Effector memory CD8-positive, alpha-beta T cell (primary cell): ENCODE results near the gene MYO1F.

Experiments
- ATAC-seq: fragments of 150-1000 bp; cut with Tn5 transposase; replicated peaks from 2 replicates; pipeline ENCODE4 v1.10.0; 2021; ENCODE audit warnings: mild to moderate bottlenecking, moderate library complexity
- DNase-seq, 3 experiments: peaks; one replicate each; pipeline ENCODE4 v3.0.0; 2021
- H3K27ac Mint-ChIP-seq, 2 donors: one replicate each; pipeline ENCODE4 v1.8.0; 2022; ENCODE audit warnings: mild to moderate bottlenecking in 2 of 2, mixed read lengths in 2 of 2, moderate library complexity in 2 of 2
- H3K27me3 Mint-ChIP-seq, 2 donors: one replicate each; pipeline ENCODE4 v1.8.0; 2022; ENCODE audit warnings: mixed read lengths in 2 of 2
- H3K36me3 Mint-ChIP-seq: one replicate; pipeline ENCODE4 v1.8.0; 2022; ENCODE audit warnings: mild to moderate bottlenecking, moderate library complexity, mixed read lengths; ENCODE audit not compliant: insufficient read depth
- H3K4me1 Mint-ChIP-seq, 2 donors: one replicate each; pipeline ENCODE4 v1.8.0; 2022; ENCODE audit warnings: low read depth in 2 of 2, mixed read lengths in 2 of 2
- H3K4me3 Mint-ChIP-seq, 2 donors: one replicate each; pipeline ENCODE4 v1.8.0; 2022; ENCODE audit warnings: mild to moderate bottlenecking in 2 of 2, mixed read lengths in 2 of 2, moderate library complexity in 2 of 2
- H3K9me3 Mint-ChIP-seq, 2 donors: one replicate each; pipeline ENCODE4 v1.8.0; 2022; ENCODE audit warnings: mixed read lengths in 2 of 2

Gene MYO1F

GRCh38 chr19:8485561-8486371 is 91.5 kb downstream of the MYO1F start:
- peak overlapping the region in 1 of 2 donors; percentile 93 for H3K27ac Mint-ChIP-seq
- no peaks in the 10 kb centered on the region for H3K9me3 Mint-ChIP-seq
- no peak for DNase-seq
- peaks cover 40 to 50% of the 10 kb centered on the region in 2 donors for H3K4me1 Mint-ChIP-seq
- no peaks in the 10 kb centered on the region for H3K27me3 Mint-ChIP-seq
- H3K4me3 Mint-ChIP-seq, result peak overlapping the region in 1 of 2 donors; percentile 30
- peaks cover 96% of the 10 kb centered on the region for H3K36me3 Mint-ChIP-seq
- ATAC-seq, result no peak

DNA sequence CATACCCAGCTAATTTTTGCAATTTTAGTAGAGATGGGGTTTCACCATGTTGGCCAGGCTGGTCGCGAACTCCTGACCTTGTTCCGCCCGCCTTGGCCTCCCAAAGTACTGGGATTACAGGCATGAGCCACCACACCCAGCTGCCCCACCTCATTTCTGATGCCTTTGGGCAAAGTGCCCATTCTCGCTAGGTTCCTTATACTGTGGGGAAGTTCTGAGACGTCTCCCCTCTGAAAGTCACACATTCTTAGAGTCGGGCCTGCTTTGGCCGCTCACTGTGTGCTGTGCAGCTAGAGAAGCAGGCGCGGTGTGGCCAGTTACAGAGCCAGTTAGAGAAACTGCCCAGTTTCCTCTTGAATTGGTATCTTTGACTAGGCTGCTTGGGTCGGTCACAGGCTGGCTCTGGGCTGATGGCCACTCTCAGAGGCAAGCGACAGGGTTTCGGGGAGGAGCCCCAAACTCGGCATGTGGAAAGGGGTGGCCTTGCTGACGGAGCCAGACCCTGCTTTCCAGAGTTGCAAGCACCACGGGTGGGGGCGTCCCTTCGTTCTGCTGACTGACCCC is 92.8 kb downstream of the MYO1F start:
- ATAC-seq (no peak), DNase-seq (no peak)
- no peaks in the 10 kb centered on the region for H3K9me3 Mint-ChIP-seq
- H3K4me3 Mint-ChIP-seq, result no peak overlapping the region
- peaks cover 43 to 52% of the 10 kb centered on the region in 2 donors for H3K4me1 Mint-ChIP-seq
- H3K27ac Mint-ChIP-seq, result no peak overlapping the region
- H3K36me3 Mint-ChIP-seq, result peaks cover 92% of the 10 kb centered on the region
- no peaks in the 10 kb centered on the region for H3K27me3 Mint-ChIP-seq

- Mint-ChIP-seq H3K27me3 (no peaks in the 10 kb centered on the region), H3K9me3 (no peaks in the 10 kb centered on the region), H3K36me3 (peaks cover 95% of the 10 kb centered on the region), H3K4me3 (no peak overlapping the region), H3K4me1 (peaks cover 47 to 55% of the 10 kb centered on the region in 2 donors), H3K27ac (no peak overlapping the region)
- no peak for ATAC-seq
- DNase-seq, result no peak
Measured at GRCh38 chr19:8483165-8483564, 94.1 kb downstream of the MYO1F start.

- Mint-ChIP-seq H3K27ac (no peak overlapping the region), H3K9me3 (no peaks in the 10 kb centered on the region), H3K4me1 (peaks cover 47 to 55% of the 10 kb centered on the region in 2 donors), H3K4me3 (no peak overlapping the region), H3K27me3 (no peaks in the 10 kb centered on the region), H3K36me3 (peaks cover 95% of the 10 kb centered on the region)
- DNase-seq (no peak), ATAC-seq (no peak)
Measured at GRCh38 chr19:8482696-8483095, 94.5 kb downstream of the MYO1F start.

DNA sequence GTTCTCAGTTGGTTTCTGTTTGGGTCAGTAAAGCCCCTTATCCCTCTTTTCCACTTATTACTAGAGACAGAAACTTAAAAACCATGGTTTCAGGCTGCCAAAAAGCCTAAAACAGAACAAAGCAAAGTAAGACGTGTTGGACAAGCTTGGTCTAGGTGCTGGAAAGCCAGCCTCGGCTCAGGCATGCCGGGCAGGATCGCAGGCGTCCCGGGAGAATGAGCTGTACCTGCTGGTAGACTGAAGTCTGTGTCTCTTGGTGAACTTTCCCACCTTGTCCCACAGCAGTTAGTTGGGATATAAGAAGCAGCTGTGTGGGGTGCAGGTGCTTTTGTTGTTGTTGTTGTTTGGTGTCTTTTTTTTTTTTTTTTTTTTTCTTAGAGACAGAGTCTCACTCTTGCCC is 95.6 kb downstream of the MYO1F start:
- ATAC-seq (no peak), DNase-seq (no peak)
- H3K27ac Mint-ChIP-seq, result peak overlapping the region; percentile 54 to 65
- H3K36me3 Mint-ChIP-seq, result peaks cover 89% of the 10 kb centered on the region
- H3K27me3 Mint-ChIP-seq, result no peaks in the 10 kb centered on the region
- no peaks in the 10 kb centered on the region for H3K9me3 Mint-ChIP-seq
- peaks cover 38 to 46% of the 10 kb centered on the region in 2 donors for H3K4me1 Mint-ChIP-seq
- no peak overlapping the region for H3K4me3 Mint-ChIP-seq

GRCh38 chr19:8481201-8481600 is 96.0 kb downstream of the MYO1F start:
- Mint-ChIP-seq H3K27me3 (no peaks in the 10 kb centered on the region), H3K27ac (peak overlapping the region; percentile 54 to 65), H3K9me3 (no peaks in the 10 kb centered on the region), H3K36me3 (peaks cover 88% of the 10 kb centered on the region), H3K4me3 (peak overlapping the region in 1 of 2 donors; percentile 28), H3K4me1 (peaks cover 38 to 46% of the 10 kb centered on the region in 2 donors)
- DNase-seq (no peak), ATAC-seq (no peak)

- Mint-ChIP-seq H3K4me1 (peaks cover 41 to 49% of the 10 kb centered on the region in 2 donors), H3K27me3 (no peaks in the 10 kb centered on the region), H3K27ac (peak overlapping the region; percentile 72 to 78), H3K36me3 (peaks cover 88% of the 10 kb centered on the region), H3K4me3 (peak overlapping the region in 1 of 2 donors; percentile 53), H3K9me3 (no peaks in the 10 kb centered on the region)
- DNase-seq (no peak), ATAC-seq (no peak)
Measured at GRCh38 chr19:8478598-8478997, 98.6 kb downstream of the MYO1F start.

GRCh38 chr19:8477889-8478288 is 99.4 kb downstream of the MYO1F start:
- peak overlapping the region; percentile 24 to 32 for H3K4me3 Mint-ChIP-seq
- H3K27ac Mint-ChIP-seq, result peak overlapping the region; percentile 4 to 72
- no peaks in the 10 kb centered on the region for H3K27me3 Mint-ChIP-seq
- peaks cover 88% of the 10 kb centered on the region for H3K36me3 Mint-ChIP-seq
- no peak for DNase-seq
- no peaks in the 10 kb centered on the region for H3K9me3 Mint-ChIP-seq
- peak; percentile 52 for ATAC-seq
- peaks cover 41 to 53% of the 10 kb centered on the region in 2 donors for H3K4me1 Mint-ChIP-seq

DNA sequence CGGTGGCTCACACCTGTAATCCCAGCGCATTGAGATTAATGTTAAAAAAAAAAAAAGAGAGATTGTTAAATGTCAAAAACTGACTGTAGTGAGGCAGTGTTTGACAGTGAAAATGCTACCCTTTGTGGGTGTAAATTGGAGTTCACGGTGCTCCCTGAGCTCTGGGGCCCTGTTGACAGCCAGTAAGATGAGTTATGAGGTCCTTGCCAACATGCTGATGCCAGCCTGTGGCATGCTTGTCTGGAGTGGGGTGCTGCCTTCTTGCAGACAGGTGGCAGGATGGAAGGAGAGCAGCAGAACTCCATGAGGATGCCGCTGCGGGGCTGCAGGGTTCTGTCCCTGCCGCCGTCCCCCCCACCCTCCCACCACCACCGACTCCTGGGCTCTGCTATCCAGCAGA is 100.7 kb downstream of the MYO1F start:
- no peaks in the 10 kb centered on the region for H3K9me3 Mint-ChIP-seq
- peak overlapping the region in 1 of 2 donors; percentile 19 for H3K4me3 Mint-ChIP-seq
- H3K27me3 Mint-ChIP-seq, result no peaks in the 10 kb centered on the region
- ATAC-seq (no peak), DNase-seq (no peak)
- H3K36me3 Mint-ChIP-seq, result peaks cover 88% of the 10 kb centered on the region
- H3K4me1 Mint-ChIP-seq, result peaks cover 35 to 41% of the 10 kb centered on the region in 2 donors
- peak overlapping the region; percentile 62 to 86 for H3K27ac Mint-ChIP-seq

DNA sequence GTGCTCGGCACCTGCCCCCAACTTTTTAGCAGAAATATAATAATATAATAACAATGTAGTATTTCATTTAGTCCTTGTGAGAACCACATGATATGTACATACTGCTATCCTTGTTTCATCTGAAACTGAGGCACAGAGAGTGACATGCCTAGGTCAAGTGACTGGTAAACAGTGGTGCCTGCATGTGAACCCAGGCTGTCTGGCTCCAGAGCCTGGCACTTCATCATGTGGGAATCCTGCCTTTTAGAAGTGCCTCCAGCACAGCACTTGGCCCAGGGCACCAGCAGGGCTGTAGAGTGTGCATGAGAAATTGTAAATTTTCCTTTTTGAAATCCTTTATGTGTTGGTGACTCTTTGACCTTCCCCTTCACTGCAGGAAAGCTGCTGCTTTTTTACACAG is 102.2 kb downstream of the MYO1F start:
- ATAC-seq (no peak), DNase-seq (no peak)
- H3K27ac Mint-ChIP-seq, result no peak overlapping the region

GRCh38 chr19:8473648-8474476 is 103.4 kb downstream of the MYO1F start:
- Mint-ChIP-seq H3K9me3 (no peaks in the 10 kb centered on the region), H3K4me3 (no peak overlapping the region), H3K36me3 (peaks cover 90% of the 10 kb centered on the region)

More for the DNA sequence above, 102.2 kb downstream of the MYO1F start:
- no peaks in the 10 kb centered on the region for H3K27me3 Mint-ChIP-seq
- no peak overlapping the region for H3K4me3 Mint-ChIP-seq
- H3K4me1 Mint-ChIP-seq, result peaks cover 27 to 33% of the 10 kb centered on the region in 2 donors
- H3K36me3 Mint-ChIP-seq, result peaks cover 87% of the 10 kb centered on the region
- no peaks in the 10 kb centered on the region for H3K9me3 Mint-ChIP-seq

More at GRCh38 chr19:8473648-8474476, 103.4 kb downstream of the MYO1F start:
- H3K4me1 Mint-ChIP-seq, result peaks cover 27 to 29% of the 10 kb centered on the region in 2 donors
- no peak for ATAC-seq
- H3K27ac Mint-ChIP-seq, result peak overlapping the region in 1 of 2 donors; percentile 80
- no peaks in the 10 kb centered on the region for H3K27me3 Mint-ChIP-seq
- no peak for DNase-seq
